Loucy (cell line): ENCODE measurements around the gene PARVG.

Experiments
- CTCF ChIP-seq: fragments of 200-600 bp; sonication (generic); conservative IDR thresholded peaks from 2 replicates; pipeline ENCODE4 v1.5.1; 2014; ENCODE audit warnings: mild to moderate bottlenecking, antibody characterized with exemption, low read length
- EZH2phosphoT487 ChIP-seq: fragments of 200-600 bp; IDR thresholded peaks from 2 replicates; pipeline ENCODE4 v1.6.1; 2018; ENCODE audit warnings: antibody characterized with exemption, mild to moderate bottlenecking, moderate library complexity, borderline replicate concordance

GRCh38 chr22:44203203-44203602 lies 22.5 kb downstream of the PARVG start:
- TF ChIP-seq CTCF, result no peak
- no peak for TF ChIP-seq EZH2phosphoT487
